ENCODE results near the gene CNP. TPM values are rescaled to one million over a fixed set of nuclear protein-coding genes. Genes with fewer than 3 reads are reported as not detected.

Gene CNP
- total and polyA plus RNA-seq, 12 donors, result 17.2 to 42.7 (median 25.3) TPM

GRCh38 chr17:41984454-41984853 is 17.9 kb downstream of the CNP start:
- peaks cover 5 to 100% (median 86%) of the 10 kb centered on the region in 9 donors for H3K36me3 ChIP-seq
- no peak overlapping the region for H3K27ac ChIP-seq
- DNase-seq (no peak), ATAC-seq (peak in 4 of 8 donors; percentile 42 to 68 (median 55))
- 86 to 89% methylated on average over 8 of the region's 8 CpGs for WGBS, 2 donors
- H3K4me3 ChIP-seq, result no peak overlapping the region
- no peaks in the 10 kb centered on the region for H3K4me1 ChIP-seq
- TF ChIP-seq CTCF (IDR thresholded peaks at IDR 0.05), result no peak
- intact Hi-C loops (cut with DNase I), result no loop called here
- no peaks in the 10 kb centered on the region for H3K27me3 ChIP-seq
- H3K9me3 ChIP-seq, result no peaks in the 10 kb centered on the region

- intact Hi-C loops (cut with DNase I), result no loop called here
- DNase-seq (no peak), ATAC-seq (no peak)
- Histone ChIP-seq H3K27ac (no peak overlapping the region), H3K4me1 (no peaks in the 10 kb centered on the region), H3K27me3 (no peaks in the 10 kb centered on the region), H3K9me3 (no peaks in the 10 kb centered on the region), H3K4me3 (no peak overlapping the region), H3K36me3 (peaks cover 5 to 100% (median 86%) of the 10 kb centered on the region in 9 donors)
- TF ChIP-seq CTCF (IDR thresholded peaks at IDR 0.05), result no peak
- WGBS, 2 donors, result 96% methylated on average over 8 of the region's 8 CpGs
These were observed 19.3 kb downstream of the CNP start for GRCh38 chr17:41985919-41986318.

- Histone ChIP-seq H3K27ac (no peak overlapping the region), H3K9me3 (no peaks in the 10 kb centered on the region), H3K4me3 (no peak overlapping the region), H3K36me3 (peaks cover 2 to 100% (median 79%) of the 10 kb centered on the region in 9 donors), H3K27me3 (no peaks in the 10 kb centered on the region), H3K4me1 (no peaks in the 10 kb centered on the region)
- no peak for TF ChIP-seq CTCF (IDR thresholded peaks at IDR 0.05)
- ATAC-seq, result no peak
- DNase-seq, result no peak
- WGBS, 2 donors, result 91 to 93% methylated on average over 1 of the region's 1 CpG
- intact Hi-C loops (cut with DNase I), result no loop called here
These were observed 20.0 kb downstream of the CNP start for GRCh38 chr17:41986634-41987033.

GRCh38 chr17:41987642-41988041 is 21.0 kb downstream of the CNP start:
- 76 to 88% methylated on average over 3 of the region's 3 CpGs for WGBS, 2 donors
- no peaks in the 10 kb centered on the region for H3K4me1 ChIP-seq
- DNase-seq (no peak), ATAC-seq (no peak)
- no peaks in the 10 kb centered on the region for H3K27me3 ChIP-seq
- intact Hi-C loops (cut with DNase I), result no loop called here
- no peak overlapping the region for H3K27ac ChIP-seq
- H3K36me3 ChIP-seq, result peaks cover 0 to 100% (median 76%) of the 10 kb centered on the region in 9 donors
- TF ChIP-seq CTCF (IDR thresholded peaks at IDR 0.05), result no peak
- no peak overlapping the region for H3K4me3 ChIP-seq
- H3K9me3 ChIP-seq, result no peaks in the 10 kb centered on the region

All from heart right ventricle (tissue), 16 donors.